ENCODE data around the gene NDUFS1. TPM values are rescaled to one million over a fixed set of nuclear protein-coding genes. Genes with fewer than 3 reads are reported as not detected.
"Not testable (repeated sequence)": the region's sequence is repeated elsewhere in the genome, so short reads cannot be mapped to it uniquely, and the experiment has no call there.

Gene NDUFS1
- total RNA-seq, 2 experiments from 2014 or later, result 65.7 to 69.0 TPM

- H3K4me1 Mint-ChIP-seq (ENCODE audit: low read depth), result no peaks in the 10 kb centered on the region
- no peak overlapping the region for H3K27ac Mint-ChIP-seq
- ChIA-PET CTCF (no interaction called here), POLR2A (no interaction called here)
- peaks cover 8% of the 10 kb centered on the region for H3K27me3 Mint-ChIP-seq (ENCODE audit: low read depth)
- no peaks in the 10 kb centered on the region for H3K36me3 Mint-ChIP-seq (ENCODE audit: low read depth)
- H3K9me3 Mint-ChIP-seq (ENCODE audit: insufficient read depth), result no peaks in the 10 kb centered on the region
- no peak overlapping the region for H3K4me3 Mint-ChIP-seq
- DNase-seq, result no peak
- ATAC-seq, result no peak
Measured at GRCh38 chr2:206189691-206190090, 30.4 kb upstream of the NDUFS1 start.

GRCh38 chr2:206181526-206181925 lies 22.3 kb upstream of the NDUFS1 start:
- ATAC-seq; H3K27me3 Mint-ChIP-seq (ENCODE audit: low read depth); H3K27ac Mint-ChIP-seq; H3K9me3 Mint-ChIP-seq (ENCODE audit: insufficient read depth); POLR2A ChIA-PET; CTCF ChIA-PET; H3K4me3 Mint-ChIP-seq; H3K36me3 Mint-ChIP-seq (ENCODE audit: low read depth); H3K4me1 Mint-ChIP-seq (ENCODE audit: low read depth); DNase-seq: not testable (repeated sequence)

GRCh38 chr2:206176901-206177300 lies 17.7 kb upstream of the NDUFS1 start:
- DNase-seq (no peak), ATAC-seq (no peak)
- no peak overlapping the region for H3K4me3 Mint-ChIP-seq
- no peaks in the 10 kb centered on the region for H3K36me3 Mint-ChIP-seq (ENCODE audit: low read depth)
- H3K4me1 Mint-ChIP-seq (ENCODE audit: low read depth), result no peaks in the 10 kb centered on the region
- H3K27ac Mint-ChIP-seq, result no peak overlapping the region
- ChIA-PET POLR2A (no interaction called here), CTCF (no interaction called here)
- no peaks in the 10 kb centered on the region for H3K9me3 Mint-ChIP-seq (ENCODE audit: insufficient read depth)
- peaks cover 4% of the 10 kb centered on the region for H3K27me3 Mint-ChIP-seq (ENCODE audit: low read depth)

- DNase-seq (no peak), ATAC-seq (no peak)
- no peaks in the 10 kb centered on the region for H3K36me3 Mint-ChIP-seq (ENCODE audit: low read depth)
- H3K27me3 Mint-ChIP-seq (ENCODE audit: low read depth), result peaks cover 4% of the 10 kb centered on the region
- CTCF ChIA-PET, result no interaction called here
- H3K4me3 Mint-ChIP-seq, result no peak overlapping the region
- no peak overlapping the region for H3K27ac Mint-ChIP-seq
- no peaks in the 10 kb centered on the region for H3K4me1 Mint-ChIP-seq (ENCODE audit: low read depth)
- no peaks in the 10 kb centered on the region for H3K9me3 Mint-ChIP-seq (ENCODE audit: insufficient read depth)
- POLR2A ChIA-PET, result no interaction called here
Measured at GRCh38 chr2:206176121-206176520, 16.9 kb upstream of the NDUFS1 start.

- no peak overlapping the region for H3K27ac Mint-ChIP-seq
- H3K36me3 Mint-ChIP-seq (ENCODE audit: low read depth), result peaks cover 15% of the 10 kb centered on the region
- CTCF ChIA-PET, result interaction anchor here (1.7 kb wide), 1 partner anchor 9 kb away, joined by 3 read pairs; no protein-coding TSS in a partner anchor
- POLR2A ChIA-PET, result interaction anchor here (0.6 kb wide), 1 partner anchor 284 kb away, joined by 3 read pairs; no protein-coding TSS in a partner anchor
- peaks cover 4% of the 10 kb centered on the region for H3K27me3 Mint-ChIP-seq (ENCODE audit: low read depth)
- no peak for ATAC-seq
- DNase-seq, result no peak
- H3K9me3 Mint-ChIP-seq (ENCODE audit: insufficient read depth), result no peaks in the 10 kb centered on the region
- H3K4me1 Mint-ChIP-seq (ENCODE audit: low read depth), result no peaks in the 10 kb centered on the region
- H3K4me3 Mint-ChIP-seq, result no peak overlapping the region
Measured at GRCh38 chr2:206173147-206173546, 13.9 kb upstream of the NDUFS1 start.

- CTCF ChIA-PET; H3K4me3 Mint-ChIP-seq; H3K4me1 Mint-ChIP-seq (ENCODE audit: low read depth); POLR2A ChIA-PET; DNase-seq; H3K27me3 Mint-ChIP-seq (ENCODE audit: low read depth); H3K9me3 Mint-ChIP-seq (ENCODE audit: insufficient read depth); ATAC-seq; H3K27ac Mint-ChIP-seq: not testable (repeated sequence)
- H3K36me3 Mint-ChIP-seq (ENCODE audit: low read depth), result peaks cover 23% of the 10 kb centered on the region
Measured at GRCh38 chr2:206171624-206172397, 12.6 kb upstream of the NDUFS1 start.

GRCh38 chr2:206168230-206168629 lies 9.0 kb upstream of the NDUFS1 start:
- peaks cover 36% of the 10 kb centered on the region for H3K36me3 Mint-ChIP-seq (ENCODE audit: low read depth)
- H3K27me3 Mint-ChIP-seq (ENCODE audit: low read depth); H3K4me3 Mint-ChIP-seq; H3K27ac Mint-ChIP-seq; POLR2A ChIA-PET; H3K4me1 Mint-ChIP-seq (ENCODE audit: low read depth); H3K9me3 Mint-ChIP-seq (ENCODE audit: insufficient read depth); ATAC-seq; CTCF ChIA-PET; DNase-seq: not testable (repeated sequence)

- ChIA-PET POLR2A (no interaction called here), CTCF (interaction anchor here (0.7 to 1.4 kb wide), 5 partner anchors 10 to 197 kb away, joined by 3 to 4 read pairs (median 3); no protein-coding TSS in a partner anchor)
- Mint-ChIP-seq H3K4me3 (no peak overlapping the region), H3K4me1 (ENCODE audit: low read depth) (peaks cover 29% of the 10 kb centered on the region), H3K27ac (no peak overlapping the region), H3K9me3 (ENCODE audit: insufficient read depth) (no peaks in the 10 kb centered on the region), H3K36me3 (ENCODE audit: low read depth) (peaks cover 62% of the 10 kb centered on the region), H3K27me3 (ENCODE audit: low read depth) (no peaks in the 10 kb centered on the region)
- DNase-seq (peak; percentile 46), ATAC-seq (no peak)
Measured at GRCh38 chr2:206164261-206164862, 5.1 kb upstream of the NDUFS1 start.

- POLR2A ChIA-PET, result no interaction called here
- H3K27ac Mint-ChIP-seq, result peak overlapping the region; percentile 74
- no peaks in the 10 kb centered on the region for H3K9me3 Mint-ChIP-seq (ENCODE audit: insufficient read depth)
- H3K27me3 Mint-ChIP-seq (ENCODE audit: low read depth), result no peaks in the 10 kb centered on the region
- ATAC-seq (no peak), DNase-seq (no peak)
- peaks cover 63% of the 10 kb centered on the region for H3K36me3 Mint-ChIP-seq (ENCODE audit: low read depth)
- H3K4me1 Mint-ChIP-seq (ENCODE audit: low read depth), result peaks cover 31% of the 10 kb centered on the region
- H3K4me3 Mint-ChIP-seq, result no peak overlapping the region
- CTCF ChIA-PET, result interaction anchor here (1.4 kb wide), 1 partner anchor 11 kb away, joined by 3 read pairs; no protein-coding TSS in a partner anchor
Measured at GRCh38 chr2:206163251-206163880, 4.1 kb upstream of the NDUFS1 start.

- DNase-seq; H3K9me3 Mint-ChIP-seq (ENCODE audit: insufficient read depth); H3K27me3 Mint-ChIP-seq (ENCODE audit: low read depth); ATAC-seq; H3K27ac Mint-ChIP-seq: not testable (repeated sequence)
- ChIA-PET POLR2A (interaction anchor here (1.3 kb wide), 1 partner anchor 112 kb away, joined by 5 read pairs; the partner anchor contains the start of gene ZDBF2), CTCF (interaction anchor here (1.3 kb wide), 1 partner anchor 75 kb away, joined by 3 read pairs; no protein-coding TSS in a partner anchor)
- H3K36me3 Mint-ChIP-seq (ENCODE audit: low read depth), result peaks cover 58% of the 10 kb centered on the region
- peak overlapping the region; percentile 92 for H3K4me3 Mint-ChIP-seq
- H3K4me1 Mint-ChIP-seq (ENCODE audit: low read depth), result peaks cover 39% of the 10 kb centered on the region
Measured at GRCh38 chr2:206162401-206162800, 3.2 kb upstream of the NDUFS1 start.

GRCh38 chr2:206160807-206161179 lies 1.5 kb upstream of the NDUFS1 start:
- H3K36me3 Mint-ChIP-seq (ENCODE audit: low read depth), result peaks cover 62% of the 10 kb centered on the region
- no peaks in the 10 kb centered on the region for H3K9me3 Mint-ChIP-seq (ENCODE audit: insufficient read depth)
- H3K27me3 Mint-ChIP-seq (ENCODE audit: low read depth), result no peaks in the 10 kb centered on the region
- POLR2A ChIA-PET, result interaction anchor here (1.1 to 2.2 kb wide), 3 partner anchors 9 to 76 kb away, joined by 3 to 16 read pairs (median 4); partner anchors contain the start of gene INO80D
- peak overlapping the region; percentile 99 for H3K27ac Mint-ChIP-seq
- H3K4me1 Mint-ChIP-seq (ENCODE audit: low read depth), result peaks cover 46% of the 10 kb centered on the region
- ATAC-seq, result no peak
- peak overlapping the region; percentile 92 for H3K4me3 Mint-ChIP-seq
- CTCF ChIA-PET, result interaction anchor here (1.4 to 1.6 kb wide), 2 partner anchors 15 to 101 kb away, joined by 3 to 4 read pairs; no protein-coding TSS in a partner anchor
- DNase-seq, result no peak
